Activated CD8-positive, alpha-beta memory T cell treated with anti-CD3 and anti-CD28 coated beads for 48 hours (primary cell): ENCODE results near the gene RGS7.
"Not testable (repeated sequence)": the region's sequence is repeated elsewhere in the genome, so short reads cannot be mapped to it uniquely, and the experiment has no call there.

Experiments
- DNase-seq, 3 experiments: peaks; one replicate each; pipeline ENCODE4 v3.0.0-alpha.2; 2020; ENCODE audit warnings: low read depth in 2 of 3, low spot score in 2 of 3

The RGS7 gene

GRCh38 chr1:241215683-241216082 lies 141.3 kb downstream of the RGS7 start:
- no peak for DNase-seq

GRCh38 chr1:241215203-241215602 lies 141.8 kb downstream of the RGS7 start:
- DNase-seq: no peak

GRCh38 chr1:241213139-241213538 lies 143.9 kb downstream of the RGS7 start:
- DNase-seq: no peak

GRCh38 chr1:241212628-241213027 lies 144.4 kb downstream of the RGS7 start:
- no peak for DNase-seq

GRCh38 chr1:241208910-241209379 lies 148.1 kb downstream of the RGS7 start:
- DNase-seq: no peak

- DNase-seq: no peak
Observed at GRCh38 chr1:241203817-241204216, 153.2 kb downstream of the RGS7 start.

- DNase-seq: no peak
Observed at GRCh38 chr1:241202401-241202800, 154.6 kb downstream of the RGS7 start.

GRCh38 chr1:241186716-241187115 lies 170.3 kb downstream of the RGS7 start:
- DNase-seq: no peak

- no peak for DNase-seq
Observed at GRCh38 chr1:241181971-241182370, 175.0 kb downstream of the RGS7 start.

- no peak for DNase-seq
Observed at GRCh38 chr1:241181471-241181870, 175.5 kb downstream of the RGS7 start.

GRCh38 chr1:241180569-241180968 lies 176.4 kb downstream of the RGS7 start:
- no peak for DNase-seq

GRCh38 chr1:241177660-241178059 lies 179.3 kb downstream of the RGS7 start:
- no peak for DNase-seq

GRCh38 chr1:241172486-241172885 lies 184.5 kb downstream of the RGS7 start:
- no peak for DNase-seq

GRCh38 chr1:241171991-241172390 lies 185.0 kb downstream of the RGS7 start:
- DNase-seq: no peak

GRCh38 chr1:241167121-241167630 lies 189.8 kb downstream of the RGS7 start:
- no peak for DNase-seq

GRCh38 chr1:241166625-241167024 lies 190.4 kb downstream of the RGS7 start:
- DNase-seq: no peak

- not testable (repeated sequence) for DNase-seq
Observed at GRCh38 chr1:241165256-241165655, 191.7 kb downstream of the RGS7 start.

- no peak for DNase-seq
Observed at GRCh38 chr1:241163363-241163762, 193.6 kb downstream of the RGS7 start.

GRCh38 chr1:241161188-241161689 lies 195.8 kb downstream of the RGS7 start:
- DNase-seq: no peak

- DNase-seq: no peak
Observed at GRCh38 chr1:241157435-241157834, 199.6 kb downstream of the RGS7 start.

- DNase-seq: no peak
Observed at GRCh38 chr1:241156231-241156965, 200.6 kb downstream of the RGS7 start.

GRCh38 chr1:241145881-241146280 lies 211.1 kb downstream of the RGS7 start:
- DNase-seq: no peak
